PC-9 (cell line): ENCODE results near the gene P2RX7. TPM values are rescaled to one million over a fixed set of nuclear protein-coding genes. Genes with fewer than 3 reads are reported as not detected.

ENCODE experiments used
- BruUV-seq: library from RNA; stranded (reverse); fragments of 400-500 nt; replicated peaks from 2 replicates; lab custom pipeline; 2021; lab: Mats Ljungman, UMichigan
- CTCF ChIA-PET: fragments of 300-600 bp; sonication (Branson Sonifier 250); formaldehyde crosslinking; loops from one replicate; lab custom pipeline; 2022; ENCODE audit warnings: antibody characterized with exemption; lab: Charles Lee
- POLR2A ChIA-PET: fragments of 300-600 bp; sonication (Branson Sonifier 250); formaldehyde crosslinking; loops from one replicate; lab custom pipeline; 2022; ENCODE audit warnings: antibody characterized with exemption; ENCODE audit not compliant: unreplicated experiment; lab: Charles Lee
- DNase-seq, 2 experiments: peaks; one replicate each; pipeline versions ENCODE4 v3.0.0 to v3.0.0-alpha.2; 2015 to 2022; ENCODE audit warnings: mixed read lengths in 1 of 2
- H2AFZ ChIP-seq: fragments of 200-600 bp; sonication (generic); 2 replicates; pipeline ENCODE4 v1.8.1; 2017; ENCODE audit warnings: antibody characterized with exemption
- H3F3A ChIP-seq: fragments of 200-600 bp; sonication (generic); 2 replicates; pipeline ENCODE4 v1.8.1; 2017; ENCODE audit warnings: antibody characterized with exemption, mild to moderate bottlenecking, low read depth; ENCODE audit not compliant: insufficient read depth
- H3K27ac ChIP-seq: fragments of 200-600 bp; sonication (generic); 2 replicates; pipeline ENCODE4 v1.6.1; 2016; ENCODE audit warnings: mixed run types
- H3K27me3 ChIP-seq: fragments of 200-600 bp; sonication (generic); 2 replicates; pipeline ENCODE4 v1.6.1; 2016; ENCODE audit warnings: low read depth, mixed run types; ENCODE audit not compliant: insufficient read depth
- H3K36me3 ChIP-seq: fragments of 200-600 bp; sonication (generic); 2 replicates; pipeline ENCODE4 v1.6.1; 2016; ENCODE audit warnings: low read depth, mixed run types
- H3K4me1 ChIP-seq: fragments of 200-600 bp; sonication (generic); replicated peaks from 2 replicates; pipeline ENCODE4 v1.6.1; 2016; ENCODE audit warnings: mixed run types; ENCODE audit not compliant: insufficient read depth
- H3K4me2 ChIP-seq: fragments of 200-600 bp; sonication (generic); 2 replicates; pipeline ENCODE4 v1.6.1; 2017; ENCODE audit warnings: mixed run types
- H3K4me3 ChIP-seq: fragments of 200-600 bp; sonication (generic); 2 replicates; pipeline ENCODE4 v1.6.1; 2016; ENCODE audit warnings: mixed run types
- H3K79me2 ChIP-seq: fragments of 200-600 bp; sonication (generic); 2 replicates; pipeline ENCODE4 v1.6.1; 2017; ENCODE audit warnings: low read depth, mixed run types
- H3K9me2 ChIP-seq: fragments of 200-600 bp; sonication (generic); 2 replicates; pipeline ENCODE4 v1.8.1; 2017; ENCODE audit warnings: mild to moderate bottlenecking; ENCODE audit not compliant: insufficient read depth
- H3K9me3 ChIP-seq: fragments of 200-600 bp; sonication (generic); 2 replicates; pipeline ENCODE4 v1.8.1; 2016; ENCODE audit warnings: low read depth; ENCODE audit not compliant: insufficient read depth
- H4K20me1 ChIP-seq: fragments of 200-600 bp; sonication (generic); 2 replicates; pipeline ENCODE4 v1.8.1; 2017; ENCODE audit not compliant: insufficient read depth
- EZH2 ChIP-seq: fragments of 200-600 bp; sonication (generic); IDR thresholded peaks from 2 replicates; pipeline ENCODE4 v1.8.0; 2017; ENCODE audit warnings: antibody characterized with exemption, low read depth
- intact Hi-C: fragments of 100-400 bp; cut with micrococcal nuclease; formaldehyde crosslinking; loops from one replicate; pipeline ENCODE4 v1.10.0; 2022; ENCODE audit not compliant: unreplicated experiment
- total RNA-seq: library from RNA; stranded (reverse); gene quantifications from 2 replicates; pipeline ENCODE4 v1.2.3, GENCODE V29; 2021
- TF ChIP-seq, protein P1 (sequence below): fragments of 200-600 bp; sonication (generic); conservative IDR thresholded peaks from 2 replicates; pipeline ENCODE4 v1.6.1; 2017; ENCODE audit warnings: mixed run types, antibody characterized with exemption, mild to moderate bottlenecking, moderate library complexity

The P2RX7 gene
- total RNA-seq, 1 experiment from 2014 or later = 3.2 TPM

DNA sequence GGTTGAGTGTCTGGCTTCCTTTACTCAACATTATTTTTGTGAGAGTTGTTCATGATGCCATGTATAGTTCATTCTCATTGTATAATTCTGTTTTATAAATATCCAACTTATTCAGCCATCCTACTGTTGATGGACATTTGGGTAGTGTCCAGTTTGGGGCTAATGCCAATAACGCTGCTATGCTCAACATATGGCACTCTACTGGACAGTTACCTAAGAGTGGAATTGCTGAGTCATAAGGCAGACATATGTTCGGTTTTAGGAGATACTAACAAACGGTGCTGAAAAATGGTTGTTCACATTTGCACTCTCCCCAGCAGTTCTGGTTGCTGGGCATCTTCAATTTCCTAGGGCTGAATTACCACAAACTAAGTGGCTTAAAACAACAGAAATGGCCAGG lies 48.5 kb downstream of the P2RX7 start:
- Histone ChIP-seq H3K36me3 (no peaks in the 10 kb centered on the region), H3K9me2 (no peaks in the 10 kb centered on the region), H3K4me3 (no peak overlapping the region), H3K4me1 (no peaks in the 10 kb centered on the region), H3K27me3 (no peaks in the 10 kb centered on the region), H3K27ac (no peak overlapping the region), H3K4me2 (no peak overlapping the region), H3K9me3 (no peaks in the 10 kb centered on the region), H4K20me1 (no peaks in the 10 kb centered on the region), H3K79me2 (no peaks in the 10 kb centered on the region), H3F3A (no peaks in the 10 kb centered on the region), H2AFZ (no peak overlapping the region)
- ChIA-PET CTCF (no interaction called here), POLR2A (no interaction called here)
- DNase-seq = no peak
- intact Hi-C loops = no loop called here
- TF ChIP-seq, protein P1, sequence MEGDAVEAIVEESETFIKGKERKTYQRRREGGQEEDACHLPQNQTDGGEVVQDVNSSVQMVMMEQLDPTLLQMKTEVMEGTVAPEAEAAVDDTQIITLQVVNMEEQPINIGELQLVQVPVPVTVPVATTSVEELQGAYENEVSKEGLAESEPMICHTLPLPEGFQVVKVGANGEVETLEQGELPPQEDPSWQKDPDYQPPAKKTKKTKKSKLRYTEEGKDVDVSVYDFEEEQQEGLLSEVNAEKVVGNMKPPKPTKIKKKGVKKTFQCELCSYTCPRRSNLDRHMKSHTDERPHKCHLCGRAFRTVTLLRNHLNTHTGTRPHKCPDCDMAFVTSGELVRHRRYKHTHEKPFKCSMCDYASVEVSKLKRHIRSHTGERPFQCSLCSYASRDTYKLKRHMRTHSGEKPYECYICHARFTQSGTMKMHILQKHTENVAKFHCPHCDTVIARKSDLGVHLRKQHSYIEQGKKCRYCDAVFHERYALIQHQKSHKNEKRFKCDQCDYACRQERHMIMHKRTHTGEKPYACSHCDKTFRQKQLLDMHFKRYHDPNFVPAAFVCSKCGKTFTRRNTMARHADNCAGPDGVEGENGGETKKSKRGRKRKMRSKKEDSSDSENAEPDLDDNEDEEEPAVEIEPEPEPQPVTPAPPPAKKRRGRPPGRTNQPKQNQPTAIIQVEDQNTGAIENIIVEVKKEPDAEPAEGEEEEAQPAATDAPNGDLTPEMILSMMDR = no peak
- no peak for TF ChIP-seq EZH2
- BruUV-seq = no TSS peak

DNA sequence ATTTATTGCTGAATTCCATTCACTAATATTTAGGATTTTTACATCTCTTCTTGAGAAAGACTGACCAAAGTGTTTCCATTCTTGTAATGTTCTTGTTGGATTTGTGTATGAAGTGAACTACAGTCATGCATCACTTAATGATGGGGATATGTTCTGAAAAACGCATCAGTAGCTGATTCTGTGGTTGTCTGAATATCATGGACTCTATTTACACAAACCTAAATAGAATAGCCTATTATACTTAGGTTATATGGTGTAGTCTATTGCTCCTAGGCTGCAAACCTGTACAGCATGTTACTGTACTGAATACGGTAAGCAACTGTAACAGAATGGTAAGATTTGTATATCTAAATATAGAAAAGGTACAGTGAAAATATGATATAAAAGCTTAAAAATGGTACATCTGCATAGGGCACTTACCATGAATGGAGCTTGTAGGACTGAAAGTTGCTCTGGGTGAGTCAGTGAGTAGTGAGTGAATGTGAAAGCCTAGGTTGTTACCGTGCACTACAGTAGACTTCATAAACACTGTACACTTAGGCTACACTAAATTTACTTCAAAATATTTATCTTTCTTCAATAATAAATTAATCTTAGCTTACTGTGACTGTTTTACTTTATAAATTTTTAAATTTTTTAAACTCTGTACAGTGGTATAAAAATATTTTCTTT lies 49.7 kb downstream of the P2RX7 start:
- no peaks in the 10 kb centered on the region for H3K27me3 ChIP-seq
- H3K4me2 ChIP-seq = no peak overlapping the region
- no peaks in the 10 kb centered on the region for H3K4me1 ChIP-seq
- no peaks in the 10 kb centered on the region for H3F3A ChIP-seq
- no peak overlapping the region for H2AFZ ChIP-seq
- CTCF ChIA-PET = no interaction called here
- no peaks in the 10 kb centered on the region for H4K20me1 ChIP-seq
- no peaks in the 10 kb centered on the region for H3K9me3 ChIP-seq
- TF ChIP-seq EZH2 = no peak
- TF ChIP-seq, protein P1 = no peak
- H3K4me3 ChIP-seq = no peak overlapping the region
- H3K36me3 ChIP-seq = no peaks in the 10 kb centered on the region
- H3K9me2 ChIP-seq = no peaks in the 10 kb centered on the region
- intact Hi-C loops = no loop called here
- POLR2A ChIA-PET = no interaction called here
- DNase-seq = no peak
- no peaks in the 10 kb centered on the region for H3K79me2 ChIP-seq
- no TSS peak for BruUV-seq
- no peak overlapping the region for H3K27ac ChIP-seq

DNA sequence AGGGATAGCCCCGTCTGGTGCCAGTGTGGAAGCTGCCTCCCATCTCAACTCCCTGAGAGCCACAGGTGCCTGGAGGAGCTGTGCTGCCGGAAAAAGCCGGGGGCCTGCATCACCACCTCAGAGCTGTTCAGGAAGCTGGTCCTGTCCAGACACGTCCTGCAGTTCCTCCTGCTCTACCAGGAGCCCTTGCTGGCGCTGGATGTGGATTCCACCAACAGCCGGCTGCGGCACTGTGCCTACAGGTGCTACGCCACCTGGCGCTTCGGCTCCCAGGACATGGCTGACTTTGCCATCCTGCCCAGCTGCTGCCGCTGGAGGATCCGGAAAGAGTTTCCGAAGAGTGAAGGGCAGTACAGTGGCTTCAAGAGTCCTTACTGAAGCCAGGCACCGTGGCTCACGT lies 51.7 kb downstream of the P2RX7 start:
- Histone ChIP-seq H3K27me3 (no peaks in the 10 kb centered on the region), H2AFZ (no peak overlapping the region), H3K4me1 (no peaks in the 10 kb centered on the region), H4K20me1 (no peaks in the 10 kb centered on the region), H3F3A (no peaks in the 10 kb centered on the region), H3K4me3 (no peak overlapping the region), H3K4me2 (no peak overlapping the region), H3K36me3 (no peaks in the 10 kb centered on the region), H3K27ac (no peak overlapping the region), H3K79me2 (no peaks in the 10 kb centered on the region), H3K9me2 (no peaks in the 10 kb centered on the region), H3K9me3 (no peaks in the 10 kb centered on the region)
- DNase-seq = no peak
- TF ChIP-seq EZH2 = no peak
- TF ChIP-seq, protein P1 = no peak
- CTCF ChIA-PET = no interaction called here
- POLR2A ChIA-PET = interaction anchor here (0.7 kb wide), 1 partner anchor 47 kb away, joined by 7 read pairs; no protein-coding TSS in a partner anchor
- intact Hi-C loops = no loop called here
- BruUV-seq = no TSS peak
